IPS-NIHi11 (cell line): Measurements from ENCODE around the gene EPAS1.
A peak's percentile ranks its signal among the peaks of the same experiment; 100 is the strongest.

Experiments
- DNase-seq: peaks from one replicate; pipeline ENCODE4 v3.0.0; 2012; ENCODE audit warnings: mixed read lengths, low spot score

The EPAS1 gene

GRCh38 chr2:46364797-46365457, 67.7 kb downstream of the EPAS1 start:
- DNase-seq, result peak; percentile 53

GRCh38 chr2:46365913-46366667, 68.9 kb downstream of the EPAS1 start:
- DNase-seq, result peak; percentile 36

- no peak for DNase-seq
Measured at GRCh38 chr2:46366668-46367052, 69.5 kb downstream of the EPAS1 start.

- DNase-seq, result no peak
Measured at GRCh38 chr2:46367286-46367685, 70.1 kb downstream of the EPAS1 start.

- DNase-seq, result no peak
Measured at GRCh38 chr2:46368401-46368800, 71.2 kb downstream of the EPAS1 start.

- DNase-seq, result no peak
Measured at GRCh38 chr2:46369783-46370182, 72.6 kb downstream of the EPAS1 start.

GRCh38 chr2:46371854-46372253, 74.6 kb downstream of the EPAS1 start:
- DNase-seq, result no peak

GRCh38 chr2:46372475-46372874, 75.3 kb downstream of the EPAS1 start:
- DNase-seq, result no peak

- DNase-seq, result no peak
Measured at GRCh38 chr2:46373238-46373637, 76.0 kb downstream of the EPAS1 start.

- DNase-seq, result no peak
Measured at GRCh38 chr2:46375566-46376125, 78.4 kb downstream of the EPAS1 start.

- no peak for DNase-seq
Measured at GRCh38 chr2:46376586-46376985, 79.4 kb downstream of the EPAS1 start.

GRCh38 chr2:46377101-46377581, 79.9 kb downstream of the EPAS1 start:
- DNase-seq, result peak; percentile 41

- no peak for DNase-seq
Measured at GRCh38 chr2:46377666-46378560, 80.7 kb downstream of the EPAS1 start.

- DNase-seq, result no peak
Measured at GRCh38 chr2:46378616-46379015, 81.4 kb downstream of the EPAS1 start.

GRCh38 chr2:46379213-46380037, 82.2 kb downstream of the EPAS1 start:
- no peak for DNase-seq

- no peak for DNase-seq
Measured at GRCh38 chr2:46380038-46380940, 83.1 kb downstream of the EPAS1 start.

GRCh38 chr2:46381263-46381849, 84.1 kb downstream of the EPAS1 start:
- no peak for DNase-seq

GRCh38 chr2:46381871-46382270, 84.7 kb downstream of the EPAS1 start:
- no peak for DNase-seq

- DNase-seq, result no peak
Measured at GRCh38 chr2:46382331-46383112, 85.3 kb downstream of the EPAS1 start.
